ENCODE data around the gene C1GALT1. TPM values are rescaled to one million over a fixed set of nuclear protein-coding genes. Genes with fewer than 3 reads are reported as not detected.

C1GALT1 gene
- total and polyA plus RNA-seq, 9 of the 15 experiments (the other 6 are each of a cell fraction or from before 2014, with no cell fraction given): 5.0 to 33.2 (median 24.1) TPM

DNA sequence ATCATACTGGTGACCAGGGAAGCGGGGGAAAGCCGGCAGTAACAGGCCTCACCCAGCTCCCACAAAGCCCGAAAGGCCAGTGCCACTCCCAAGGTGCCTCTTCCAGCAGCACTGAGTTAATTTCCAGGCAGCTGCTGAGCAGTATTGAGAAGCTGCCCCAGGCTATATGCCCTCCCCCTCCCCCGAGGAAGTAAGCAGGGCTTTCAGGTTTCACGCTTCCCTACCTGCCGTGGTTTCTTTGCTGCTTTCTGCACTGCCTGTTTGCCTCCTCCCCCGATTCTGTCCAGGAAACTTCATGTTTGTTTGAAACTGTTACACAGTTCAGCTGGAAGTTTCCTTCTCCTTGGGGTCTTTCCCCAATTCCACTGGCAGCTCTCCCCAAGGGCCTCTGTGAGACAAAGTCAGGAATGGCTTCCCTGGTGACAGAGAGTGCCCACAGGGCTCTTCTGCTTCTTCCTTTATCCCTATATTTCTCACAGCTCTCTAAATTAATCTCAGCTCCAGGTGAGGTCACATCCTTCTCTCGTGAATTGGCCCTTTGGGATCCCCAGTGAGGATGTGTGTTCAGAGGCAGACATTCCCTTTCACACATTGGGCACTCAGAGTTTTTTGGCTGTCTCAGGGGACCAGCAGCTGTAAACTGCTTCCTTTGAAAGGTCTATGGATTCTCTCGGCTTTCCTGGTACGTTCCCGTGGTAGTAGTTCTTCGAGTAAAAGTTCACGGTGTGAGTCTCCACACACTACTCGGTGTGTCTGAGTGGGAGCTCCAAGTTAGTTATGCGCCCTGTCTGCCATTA is 19.4 kb downstream of the C1GALT1 start:
- ATAC-seq: peak; percentile 53; the same call in 2 of the 3 replicates
- in situ Hi-C loops (cut with MboI) (no loop called here), intact Hi-C loops (cut with micrococcal nuclease) (no loop called here)
- DNase-seq (ENCODE audit: extremely low read depth in 1 of 4, low spot score in 3 of 4): no peak
- Histone ChIP-seq H3K9me3 (replicated peaks; ENCODE audit: control insufficient read depth, insufficient read depth, low read depth, low read length) (no peaks in the 10 kb centered on the region), H3K27ac (ENCODE audit: extremely low read depth, low read depth, low read length) (no peak overlapping the region), H3K79me2 (ENCODE audit: control insufficient read depth, insufficient read depth, low read length) (peaks cover 53% of the 10 kb centered on the region), H3K4me1 (replicated peaks in 1 of 2; ENCODE audit: control insufficient read depth in 2 of 2, insufficient read depth in 2 of 2, low read length in 2 of 2) (no peaks in the 10 kb centered on the region; a peak in 1 of 5 replicates), H3K4me3 (no peak overlapping the region), H2AFZ (ENCODE audit: low read depth, low read length) (no peak overlapping the region), H3K27me3 (ENCODE audit: control insufficient read depth in 2 of 2, insufficient read depth in 2 of 2, low read length in 2 of 2) (no peaks in the 10 kb centered on the region), H3K4me2 (ENCODE audit: insufficient read depth, low read length) (no peak overlapping the region), H3K9me1 (ENCODE audit: control insufficient read depth, insufficient read depth, low read length) (no peaks in the 10 kb centered on the region), H4K20me1 (replicated peaks; ENCODE audit: control insufficient read depth, insufficient read depth, low read length) (no peaks in the 10 kb centered on the region), H3K36me3 (ENCODE audit: control insufficient read depth, insufficient read depth, low read length) (no peaks in the 10 kb centered on the region), H3K9ac (ENCODE audit: insufficient read depth in 1 of 2, low read depth in 2 of 2, low read length in 2 of 2) (no peak overlapping the region)
- WGBS (ENCODE audit: insufficient coverage, low coverage, missing lambda C conversion rate): 83% methylated on average over 15 of the region's 15 CpGs
- ChIA-PET CTCF (ENCODE audit: low intra/inter-chr PET ratio) (no interaction called here), POLR2A (interaction anchor here (0.7 to 1.9 kb wide), 4 partner anchors 11 to 99 kb away, joined by 3 to 7 read pairs (median 4); no protein-coding TSS in a partner anchor)
- no peak for FAIRE-seq
- BruUV-seq (replicated peaks): no TSS peak
- TF ChIP-seq U2AF2 (optimal IDR thresholded peaks at IDR 0.05; ENCODE audit: low read depth, low read length): no peak
- TF ChIP-seq XRCC4 (IDR thresholded peaks at IDR 0.05; ENCODE audit: extremely low read depth, insufficient read depth, insufficient read length): no peak
- no peak for TF ChIP-seq LARP7 (IDR thresholded peaks at IDR 0.05)
- TF ChIP-seq ZNF436 (CRISPR knock-in tag; IDR thresholded peaks at IDR 0.05): no peak
- TF ChIP-seq FOXK2 (conservative IDR thresholded peaks at IDR 0.05 in 1 of 2, IDR thresholded peaks at IDR 0.05 in 1 of 2; ENCODE audit: low read depth in 2 of 2): no peak
- TF ChIP-seq ZNF174 (CRISPR knock-in tag; IDR thresholded peaks at IDR 0.05): no peak
- TF ChIP-seq, protein P1, sequence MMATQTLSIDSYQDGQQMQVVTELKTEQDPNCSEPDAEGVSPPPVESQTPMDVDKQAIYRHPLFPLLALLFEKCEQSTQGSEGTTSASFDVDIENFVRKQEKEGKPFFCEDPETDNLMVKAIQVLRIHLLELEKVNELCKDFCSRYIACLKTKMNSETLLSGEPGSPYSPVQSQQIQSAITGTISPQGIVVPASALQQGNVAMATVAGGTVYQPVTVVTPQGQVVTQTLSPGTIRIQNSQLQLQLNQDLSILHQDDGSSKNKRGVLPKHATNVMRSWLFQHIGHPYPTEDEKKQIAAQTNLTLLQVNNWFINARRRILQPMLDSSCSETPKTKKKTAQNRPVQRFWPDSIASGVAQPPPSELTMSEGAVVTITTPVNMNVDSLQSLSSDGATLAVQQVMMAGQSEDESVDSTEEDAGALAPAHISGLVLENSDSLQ (IDR thresholded peaks at IDR 0.05): no peak
- TF ChIP-seq, protein P2, sequence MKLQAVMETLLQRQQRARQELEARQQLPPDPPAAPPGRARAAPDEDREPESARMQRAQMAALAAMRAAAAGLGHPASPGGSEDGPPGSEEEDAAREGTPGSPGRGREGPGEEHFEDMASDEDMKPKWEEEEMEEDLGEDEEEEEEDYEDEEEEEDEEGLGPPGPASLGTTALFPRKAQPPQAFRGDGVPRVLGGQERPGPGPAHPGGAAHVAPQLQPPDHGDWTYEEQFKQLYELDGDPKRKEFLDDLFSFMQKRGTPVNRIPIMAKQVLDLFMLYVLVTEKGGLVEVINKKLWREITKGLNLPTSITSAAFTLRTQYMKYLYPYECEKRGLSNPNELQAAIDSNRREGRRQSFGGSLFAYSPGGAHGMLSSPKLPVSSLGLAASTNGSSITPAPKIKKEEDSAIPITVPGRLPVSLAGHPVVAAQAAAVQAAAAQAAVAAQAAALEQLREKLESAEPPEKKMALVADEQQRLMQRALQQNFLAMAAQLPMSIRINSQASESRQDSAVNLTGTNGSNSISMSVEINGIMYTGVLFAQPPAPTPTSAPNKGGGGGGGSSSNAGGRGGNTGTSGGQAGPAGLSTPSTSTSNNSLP (IDR thresholded peaks at IDR 0.05; ENCODE audit: borderline replicate concordance, low read depth, low read length): no peak
- TF ChIP-seq ERF (CRISPR knock-in tag; IDR thresholded peaks at IDR 0.05): no peak
- TF ChIP-seq PHF8 (IDR thresholded peaks at IDR 0.05; ENCODE audit: borderline replicate concordance, low read length): no peak
- TF ChIP-seq KLF1 (tag; IDR thresholded peaks at IDR 0.05): no peak
- TF ChIP-seq FIP1L1 (IDR thresholded peaks at IDR 0.05; ENCODE audit: low read depth, low read length, poor library complexity, severe bottlenecking): no peak
- no peak for TF ChIP-seq EHMT2 (IDR thresholded peaks at IDR 0.05)
- TF ChIP-seq NR2F6 (CRISPR knock-in tag; IDR thresholded peaks at IDR 0.05): no peak

Data from K562 (cell line).